Endodermal cell (in vitro differentiated cells): Measurements from ENCODE around the gene DYNC1H1. TPM values are rescaled to one million over a fixed set of nuclear protein-coding genes. Genes with fewer than 3 reads are reported as not detected.

ENCODE experiments used
- DNase-seq: peaks from one replicate; pipeline ENCODE4 v3.0.0-alpha.2; 2017
- H3K27ac ChIP-seq: 2 replicates; pipeline ENCODE4 v1.5.1; 2013; ENCODE audit warnings: mild to moderate bottlenecking, low read depth, low read length, moderate library complexity
- H3K27me3 ChIP-seq: 2 replicates; pipeline ENCODE4 v1.6.1; 2013; ENCODE audit warnings: mild to moderate bottlenecking, low read length, moderate library complexity; ENCODE audit not compliant: insufficient read depth, control insufficient read depth, poor library complexity, severe bottlenecking
- H3K36me3 ChIP-seq: 2 replicates; pipeline ENCODE4 v1.7.0; 2013; ENCODE audit warnings: mild to moderate bottlenecking, low read length, moderate library complexity; ENCODE audit not compliant: control insufficient read depth, insufficient read depth
- H3K4me1 ChIP-seq: one replicate; pipeline ENCODE4 v1.7.0; 2013; ENCODE audit warnings: low read length; ENCODE audit not compliant: control insufficient read depth, insufficient read depth
- H3K4me3 ChIP-seq: 2 replicates; pipeline ENCODE4 v1.5.1; 2013; ENCODE audit warnings: mild to moderate bottlenecking, low read length, moderate library complexity
- H3K9ac ChIP-seq: 2 replicates; pipeline ENCODE4 v1.6.1; 2013; ENCODE audit warnings: mild to moderate bottlenecking, low read length, moderate library complexity; ENCODE audit not compliant: poor library complexity, severe bottlenecking; ENCODE audit errors: extremely low read depth
- H3K9me3 ChIP-seq: 2 replicates; pipeline ENCODE4 v1.6.1; 2013; ENCODE audit warnings: mild to moderate bottlenecking, low read length, moderate library complexity; ENCODE audit not compliant: control insufficient read depth
- H3K27ac Mint-ChIP-seq: 2 replicates; pipeline ENCODE4 v1.8.0; 2020; ENCODE audit warnings: mixed read lengths
- H3K27me3 Mint-ChIP-seq: 2 replicates; pipeline ENCODE4 v1.8.0; 2021; ENCODE audit warnings: mild to moderate bottlenecking, mixed read lengths; ENCODE audit not compliant: insufficient read depth
- H3K36me3 Mint-ChIP-seq: 2 replicates; pipeline ENCODE4 v1.8.0; 2020; ENCODE audit warnings: low read depth, mixed read lengths
- H3K4me1 Mint-ChIP-seq: 2 replicates; pipeline ENCODE4 v1.8.0; 2020; ENCODE audit warnings: mixed read lengths
- H3K4me3 Mint-ChIP-seq: 2 replicates; pipeline ENCODE4 v1.8.0; 2020; ENCODE audit warnings: mild to moderate bottlenecking, moderate library complexity, mixed read lengths
- H3K9me3 Mint-ChIP-seq: 2 replicates; pipeline ENCODE4 v1.8.0; 2020; ENCODE audit warnings: mild to moderate bottlenecking, mixed read lengths
- WGBS, 2 experiments: methylation state at CpG; one replicate each; pipeline versions ENCODE4 v1.1.5 to v1.1.7; 2013; ENCODE audit warnings: missing lambda C conversion rate in 2 of 2, mixed read lengths in 1 of 2; ENCODE audit not compliant: insufficient coverage in 1 of 2, insufficient read length in 1 of 2; 5-methylcytosine and 5-hydroxymethylcytosine counted together
- total RNA-seq, 2 donors: library from RNA; stranded (reverse); fragmentation: NEBNext Ultra II Directional in 1 of 2; extraction: Animal tissue kit (Norgen Biotek cat#: 25700) in 1 of 2; gene quantifications; 2 replicates in 1 of 2; 3 replicates in 1 of 2; pipeline ENCODE4 v1.2.1, GENCODE V29; 2021
- TF ChIP-seq, protein P1 (sequence below): fragments of 200-600 bp; sonication (generic); conservative IDR thresholded peaks from 2 replicates; pipeline ENCODE4 v1.5.0; 2021; ENCODE audit warnings: antibody characterized with exemption, mild to moderate bottlenecking

Gene DYNC1H1
- total RNA-seq, 2 donors from 2014 or later: 438 to 443 TPM

DNA sequence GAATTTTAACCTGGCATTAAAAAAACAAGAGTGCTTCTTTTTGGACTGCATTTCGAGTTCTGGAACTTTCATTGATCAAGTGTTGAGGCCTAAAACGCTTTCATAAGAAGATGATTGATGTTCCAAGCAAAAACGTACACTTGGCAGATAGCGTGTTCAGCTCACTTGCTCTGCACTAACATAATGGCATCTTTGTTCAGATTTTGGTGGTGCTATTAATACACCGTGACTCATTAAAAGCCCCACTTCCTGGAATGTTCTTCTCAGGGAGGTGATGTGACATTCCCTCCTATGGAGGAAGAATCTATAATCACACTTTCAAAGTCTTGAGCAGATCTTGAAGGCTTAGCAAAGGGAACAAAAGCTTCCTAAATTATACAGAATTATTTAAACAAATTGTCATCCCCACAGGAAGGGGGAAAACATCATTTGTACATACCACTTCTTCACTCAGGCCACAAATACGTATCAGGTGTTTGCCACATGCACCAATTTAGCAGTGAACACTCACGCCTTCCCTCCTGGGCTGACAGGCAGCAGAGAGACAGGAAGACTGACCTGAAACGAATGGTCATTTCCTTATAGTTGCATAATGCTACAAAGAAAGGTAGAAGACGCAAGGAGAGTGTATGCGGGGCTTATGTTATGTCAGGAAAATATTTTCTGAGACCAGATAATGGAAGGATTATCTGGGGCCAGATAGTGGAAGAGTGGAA is 107.1 kb downstream of the DYNC1H1 start:
- no peak overlapping the region for H3K9ac ChIP-seq
- peaks cover 11% of the 10 kb centered on the region for H3K9me3 Mint-ChIP-seq

DNA sequence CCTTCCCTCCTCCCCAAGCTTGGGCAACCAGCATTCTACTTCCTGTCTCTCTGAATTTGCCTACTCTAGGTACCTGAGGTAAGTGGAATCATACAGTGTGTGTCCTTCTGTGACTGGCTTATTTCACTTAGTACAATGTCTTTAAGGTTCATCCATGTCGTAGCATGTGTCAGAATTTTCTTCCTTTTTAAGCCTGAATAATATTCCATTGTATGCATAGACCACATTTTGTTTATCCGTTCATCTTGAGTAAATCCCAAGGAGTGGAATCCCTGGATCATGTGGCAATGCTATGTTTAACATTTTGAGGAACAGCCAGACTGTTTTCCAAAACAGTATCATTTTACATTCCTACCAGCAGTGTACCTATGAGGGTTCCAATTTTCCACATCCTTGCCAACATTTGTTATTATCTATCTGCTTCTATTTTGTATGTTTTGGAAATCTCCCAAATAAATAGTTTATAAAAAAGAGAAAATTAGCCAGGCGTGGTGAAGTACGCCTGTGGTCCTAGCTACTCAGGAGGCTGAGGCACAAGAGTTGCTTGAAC is 110.1 kb downstream of the DYNC1H1 start:
- TF ChIP-seq, protein P1, sequence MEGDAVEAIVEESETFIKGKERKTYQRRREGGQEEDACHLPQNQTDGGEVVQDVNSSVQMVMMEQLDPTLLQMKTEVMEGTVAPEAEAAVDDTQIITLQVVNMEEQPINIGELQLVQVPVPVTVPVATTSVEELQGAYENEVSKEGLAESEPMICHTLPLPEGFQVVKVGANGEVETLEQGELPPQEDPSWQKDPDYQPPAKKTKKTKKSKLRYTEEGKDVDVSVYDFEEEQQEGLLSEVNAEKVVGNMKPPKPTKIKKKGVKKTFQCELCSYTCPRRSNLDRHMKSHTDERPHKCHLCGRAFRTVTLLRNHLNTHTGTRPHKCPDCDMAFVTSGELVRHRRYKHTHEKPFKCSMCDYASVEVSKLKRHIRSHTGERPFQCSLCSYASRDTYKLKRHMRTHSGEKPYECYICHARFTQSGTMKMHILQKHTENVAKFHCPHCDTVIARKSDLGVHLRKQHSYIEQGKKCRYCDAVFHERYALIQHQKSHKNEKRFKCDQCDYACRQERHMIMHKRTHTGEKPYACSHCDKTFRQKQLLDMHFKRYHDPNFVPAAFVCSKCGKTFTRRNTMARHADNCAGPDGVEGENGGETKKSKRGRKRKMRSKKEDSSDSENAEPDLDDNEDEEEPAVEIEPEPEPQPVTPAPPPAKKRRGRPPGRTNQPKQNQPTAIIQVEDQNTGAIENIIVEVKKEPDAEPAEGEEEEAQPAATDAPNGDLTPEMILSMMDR: no peak
- no peaks in the 10 kb centered on the region for H3K9me3 ChIP-seq
- DNase-seq: no peak
- peaks cover 18% of the 10 kb centered on the region for H3K36me3 ChIP-seq
- H3K9ac ChIP-seq: no peak overlapping the region
- Mint-ChIP-seq H3K9me3 (peaks cover 7% of the 10 kb centered on the region), H3K4me1 (no peaks in the 10 kb centered on the region), H3K27me3 (no peaks in the 10 kb centered on the region), H3K27ac (no peak overlapping the region), H3K36me3 (peaks cover 47% of the 10 kb centered on the region), H3K4me3 (no peak overlapping the region)
- H3K4me3 ChIP-seq: no peak overlapping the region
- WGBS, 2 experiments: 98 to 100% methylated on average over 4 of the region's 4 CpGs
- H3K27ac ChIP-seq: no peak overlapping the region
- no peaks in the 10 kb centered on the region for H3K4me1 ChIP-seq
- H3K27me3 ChIP-seq: no peaks in the 10 kb centered on the region

More for the DNA sequence above, 107.1 kb downstream of the DYNC1H1 start:
- no peak overlapping the region for H3K27ac Mint-ChIP-seq
- Histone ChIP-seq H3K36me3 (peaks cover 6% of the 10 kb centered on the region), H3K9me3 (no peaks in the 10 kb centered on the region), H3K4me1 (no peaks in the 10 kb centered on the region), H3K27me3 (no peaks in the 10 kb centered on the region), H3K4me3 (no peak overlapping the region), H3K27ac (no peak overlapping the region)
- TF ChIP-seq, protein P1: no peak
- no peaks in the 10 kb centered on the region for H3K27me3 Mint-ChIP-seq
- no peaks in the 10 kb centered on the region for H3K4me1 Mint-ChIP-seq
- H3K36me3 Mint-ChIP-seq: peaks cover 28% of the 10 kb centered on the region
- WGBS, 2 experiments: 93% methylated on average over 10 of the region's 10 CpGs
- DNase-seq: no peak
- H3K4me3 Mint-ChIP-seq: no peak overlapping the region

DNA sequence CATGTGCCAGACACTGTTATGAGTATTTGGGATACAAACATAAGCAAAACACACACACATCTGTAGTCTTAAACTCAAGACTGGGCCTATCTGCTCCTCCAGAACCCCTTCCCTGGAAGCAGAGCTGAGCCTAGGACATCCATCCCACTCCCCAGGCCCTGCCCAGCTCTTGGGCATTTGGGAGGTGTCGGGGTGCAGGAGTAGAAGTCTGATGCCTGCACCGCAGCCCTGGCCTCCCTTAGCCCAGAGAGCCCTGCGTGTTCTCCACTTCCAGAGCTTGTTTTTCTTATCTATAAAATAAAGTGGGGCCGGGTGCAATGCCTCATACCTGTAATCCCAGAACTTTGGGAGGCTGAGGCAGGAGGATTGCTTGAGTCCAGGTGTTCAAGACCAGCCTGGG is 110.8 kb downstream of the DYNC1H1 start:
- Histone ChIP-seq H3K36me3 (peaks cover 24% of the 10 kb centered on the region), H3K9ac (no peak overlapping the region), H3K27ac (no peak overlapping the region), H3K4me3 (no peak overlapping the region), H3K27me3 (no peaks in the 10 kb centered on the region), H3K9me3 (no peaks in the 10 kb centered on the region), H3K4me1 (no peaks in the 10 kb centered on the region)
- Mint-ChIP-seq H3K9me3 (peaks cover 7% of the 10 kb centered on the region), H3K27ac (no peak overlapping the region), H3K4me1 (no peaks in the 10 kb centered on the region), H3K4me3 (no peak overlapping the region), H3K36me3 (peaks cover 49% of the 10 kb centered on the region), H3K27me3 (no peaks in the 10 kb centered on the region)
- WGBS, 2 experiments: 98% methylated on average over 4 of the region's 4 CpGs; no CpG with 5 or more reads in 1 of the 2 experiments
- no peak for DNase-seq
- TF ChIP-seq, protein P1: no peak
